GM12801 (cell line): Measurements from ENCODE around the gene THBS3.

Experiments used
- CTCF ChIP-seq: IDR thresholded peaks from one replicate; pipeline ENCODE4 v1.5.1; 2011; ENCODE audit warnings: control low read depth; ENCODE audit not compliant: insufficient read length; ENCODE audit errors: extremely low read depth

Gene THBS3

DNA sequence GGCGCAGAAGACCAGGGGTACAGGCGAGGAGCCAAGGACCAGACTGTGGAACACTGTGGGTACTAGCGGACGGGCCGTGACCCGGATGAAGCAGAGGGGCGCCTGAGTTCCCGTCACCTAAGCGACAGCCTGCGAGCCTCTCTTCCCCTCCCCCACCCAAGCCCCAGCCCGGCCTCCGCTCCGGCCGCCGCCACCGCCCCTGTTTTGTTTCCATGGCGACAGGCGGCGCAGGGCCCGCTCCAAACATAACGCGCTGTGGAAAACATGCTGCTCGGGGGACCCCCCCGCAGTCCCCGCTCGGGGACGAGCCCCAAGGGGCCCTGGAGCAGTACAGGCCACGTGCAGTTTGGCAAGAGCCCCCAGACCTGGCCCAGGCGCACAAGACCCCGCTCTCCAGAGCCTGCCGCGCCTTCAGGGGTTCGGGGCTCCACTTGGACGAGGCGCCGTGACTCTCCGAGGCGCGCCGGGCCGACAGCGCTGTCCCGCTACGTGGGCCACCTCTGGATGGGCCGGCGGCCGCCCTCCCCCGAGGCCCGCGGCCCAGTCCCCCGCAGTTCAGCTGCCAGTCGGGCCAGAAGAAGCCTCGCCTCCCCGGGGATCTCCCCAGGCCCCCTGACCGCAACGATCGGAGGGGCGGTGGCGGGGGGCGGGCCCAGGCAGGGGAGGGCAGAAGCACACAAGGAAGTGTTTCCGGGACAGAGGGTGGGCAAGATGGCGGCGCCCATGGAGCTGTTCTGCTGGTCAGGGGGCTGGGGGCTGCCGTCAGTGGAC, 1.0 kb upstream of the THBS3 start, which contains the start of gene MTX1:
Gene MTX1 (plus strand): TSS at position 155 of the 771 bp plus-strand sequence. CDS start 110 bp downstream, at position 265.
- TF ChIP-seq CTCF = no peak

DNA sequence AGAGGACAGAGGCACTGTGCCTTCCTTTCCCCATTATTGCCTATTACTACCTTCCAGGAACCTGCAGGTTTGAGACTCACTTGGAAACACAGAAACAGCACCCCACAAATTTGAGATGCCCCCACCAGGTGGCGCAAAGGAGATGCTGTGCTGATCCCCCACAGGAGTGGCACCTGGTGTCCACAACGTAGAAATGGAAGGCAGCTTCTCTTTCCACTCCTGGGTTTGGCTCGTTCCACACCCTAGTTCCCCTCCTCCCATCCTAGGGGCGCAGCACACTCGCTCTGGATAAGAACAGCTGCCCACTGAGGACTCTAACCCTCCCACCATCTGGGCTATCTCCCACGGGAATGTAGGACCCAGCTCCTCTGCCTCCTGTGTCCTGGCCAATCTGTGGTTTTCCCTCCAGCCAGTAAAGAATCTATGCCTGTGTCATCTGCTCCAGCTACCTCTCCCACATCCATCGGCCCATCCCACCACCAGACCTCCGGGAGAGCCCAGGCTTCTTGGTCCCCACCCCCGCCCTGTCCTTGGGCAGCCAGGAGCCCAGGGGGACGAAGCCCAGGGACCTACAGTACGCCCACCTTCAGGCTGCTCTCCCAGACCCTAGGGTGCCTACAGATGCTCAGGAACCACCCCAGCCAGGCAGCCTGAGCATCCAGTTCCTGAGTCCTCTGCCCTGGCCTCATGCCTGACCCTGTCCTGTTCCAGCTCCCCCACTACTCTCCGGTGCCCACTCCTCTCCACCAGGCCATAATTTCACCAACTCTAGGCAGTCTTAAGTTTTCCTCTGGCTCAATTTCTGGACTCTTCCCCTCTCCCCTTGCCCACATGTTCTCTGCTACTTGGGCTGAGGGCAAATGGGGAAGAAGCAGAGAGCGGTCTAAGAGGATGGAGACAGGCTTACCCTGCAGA, 549 bp downstream of the THBS3 start:
- peak; percentile 30 for TF ChIP-seq CTCF

- no peak for TF ChIP-seq CTCF
Measured at GRCh38 chr1:155205969-155206593, 1.6 kb downstream of the THBS3 start.

DNA sequence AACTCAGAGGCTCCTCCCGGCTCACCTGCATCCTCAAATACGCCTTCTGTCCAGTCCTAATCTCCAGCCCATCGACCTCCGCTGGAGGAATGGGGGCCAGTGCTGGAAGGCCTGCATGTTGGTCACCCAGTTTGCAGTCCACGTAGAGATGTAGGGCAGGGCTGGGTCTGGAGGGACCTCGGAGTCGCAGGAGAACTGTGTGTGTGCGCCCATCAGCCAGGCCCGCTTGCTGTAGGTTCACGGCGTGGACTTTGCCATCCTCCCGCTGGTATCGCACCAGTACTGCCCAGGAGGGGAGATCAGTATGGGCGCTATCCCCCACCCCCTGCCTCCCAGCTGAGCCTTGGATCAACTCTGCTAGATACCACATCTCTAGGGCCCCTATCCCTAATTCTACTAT, 2.7 kb downstream of the THBS3 start:
- TF ChIP-seq CTCF = no peak

DNA sequence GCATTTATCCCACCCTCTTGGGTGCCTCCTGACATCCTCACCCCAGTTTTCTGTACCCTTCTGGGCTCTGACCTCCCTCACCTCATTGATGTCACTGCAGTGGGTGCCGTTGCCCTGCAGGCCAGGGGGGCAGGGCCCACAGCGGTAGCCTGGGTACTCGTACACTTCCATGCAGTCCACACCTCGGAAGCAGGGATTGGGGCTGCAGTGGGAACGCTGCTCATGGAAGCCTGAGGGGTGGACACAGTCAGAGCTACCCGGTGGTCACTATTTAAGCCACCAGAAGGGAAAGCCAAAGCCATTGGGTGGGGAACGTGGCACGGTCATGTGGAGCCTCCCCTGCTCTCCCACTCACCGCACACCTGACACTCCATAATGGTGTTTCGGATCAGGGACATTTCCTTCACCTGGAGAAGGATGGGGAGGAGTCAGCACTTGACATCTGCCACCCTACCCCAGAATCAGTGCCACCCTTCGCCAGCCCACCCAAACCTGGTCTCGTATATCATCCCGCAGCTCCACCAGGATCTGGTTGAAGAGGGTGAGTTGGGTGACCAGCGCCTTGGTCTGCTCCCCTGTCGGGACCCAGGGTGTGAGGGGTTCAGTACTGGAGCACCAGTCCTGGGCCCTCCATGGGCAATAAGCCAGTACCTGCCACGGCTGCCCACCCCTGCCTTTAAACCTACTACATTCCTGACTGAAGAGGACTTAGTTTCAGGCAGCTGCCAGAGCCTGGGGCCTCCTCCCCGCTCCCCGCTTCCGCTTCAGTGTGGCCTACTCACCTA, 4.8 kb downstream of the THBS3 start:
- TF ChIP-seq CTCF = no peak

- TF ChIP-seq CTCF = no peak
Measured at GRCh38 chr1:155202198-155202597, 5.5 kb downstream of the THBS3 start.

- TF ChIP-seq CTCF = no peak
Measured at GRCh38 chr1:155200920-155201319, 6.8 kb downstream of the THBS3 start.
